GM18873 (cell line): ENCODE measurements around the gene ITCH.

ENCODE experiments used
- ATAC-seq: cut with Tn5 transposase; IDR thresholded peaks from one replicate; pipeline ENCODE4 v1.9.1; 2021; ENCODE audit warnings: mild to moderate bottlenecking, moderate library complexity, moderate number of reproducible peaks; ENCODE audit not compliant: unreplicated experiment, low FRiP score

Gene ITCH

DNA sequence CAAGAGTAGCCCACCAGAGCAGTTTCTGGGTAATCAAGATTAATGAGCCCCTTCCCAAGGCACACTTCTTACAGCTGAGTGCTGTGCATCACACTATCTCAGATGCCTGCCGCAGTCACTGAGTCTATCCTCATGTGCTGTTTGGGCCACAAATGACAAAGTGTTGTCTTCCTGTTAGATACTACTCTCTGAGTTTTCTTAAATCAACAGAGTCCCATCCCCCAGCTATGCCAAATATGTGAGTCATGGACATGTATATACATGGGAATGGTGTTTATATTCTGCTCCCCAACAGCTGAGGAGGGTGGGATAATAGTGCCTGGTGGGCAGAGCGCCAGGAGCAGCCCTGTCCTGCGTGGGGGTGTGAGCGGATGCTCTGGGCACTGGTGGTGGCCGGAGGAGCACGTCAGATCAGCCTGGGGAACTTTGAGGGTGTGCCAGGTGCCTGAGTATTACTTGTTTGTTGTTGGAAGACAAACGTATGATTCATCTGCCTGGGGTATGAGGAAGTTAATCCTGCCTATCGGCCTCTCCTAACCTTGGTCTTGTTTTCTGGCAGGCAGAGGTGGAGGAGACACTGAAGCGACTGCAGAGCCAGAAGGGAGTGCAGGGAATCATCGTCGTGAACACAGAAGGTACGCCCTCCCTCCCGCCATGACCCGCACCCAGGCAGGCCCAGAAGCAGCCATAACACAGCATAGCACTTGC is 162.8 kb downstream of the ITCH start:
- no peak for ATAC-seq

DNA sequence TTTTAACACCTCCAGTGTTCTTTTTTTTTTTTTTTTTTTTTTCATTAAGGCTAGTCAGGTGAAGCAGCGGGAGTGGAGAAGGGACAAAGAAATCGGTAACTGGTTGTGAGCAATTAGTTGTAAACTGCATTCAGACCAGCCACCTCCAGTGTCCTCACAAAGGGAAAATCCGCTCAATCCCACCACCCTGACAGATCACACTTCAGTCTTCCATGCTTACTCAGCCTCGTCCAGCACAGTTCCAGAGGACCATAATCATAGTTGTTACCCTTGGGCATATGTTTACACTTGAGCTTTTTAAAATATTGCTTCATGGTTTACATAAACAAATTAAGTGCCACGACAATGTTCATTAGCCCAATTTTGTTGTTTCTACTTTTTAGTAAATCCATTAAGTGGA is 163.4 kb downstream of the ITCH start:
- ATAC-seq = no peak

- no peak for ATAC-seq
Measured at GRCh38 chr20:34527016-34527415, 163.9 kb downstream of the ITCH start.

DNA sequence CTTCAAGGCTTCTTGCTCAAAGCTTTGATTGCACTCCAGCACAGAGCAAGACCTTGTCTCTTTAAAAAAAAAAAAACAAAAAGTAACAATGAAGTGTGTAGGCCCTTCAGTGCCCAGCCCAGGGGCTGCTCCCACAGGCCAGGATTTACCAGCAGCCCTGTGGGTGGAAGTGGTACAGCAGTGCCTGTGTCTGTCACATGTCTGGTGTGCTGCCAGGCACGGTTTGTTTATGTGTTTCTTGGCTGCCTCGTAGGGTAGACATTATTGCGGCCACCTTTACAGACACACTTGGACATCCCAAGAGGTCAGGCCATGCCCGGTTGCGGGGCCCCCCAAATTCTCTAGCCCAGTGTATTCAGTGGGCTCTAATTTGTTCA is 165.8 kb downstream of the ITCH start:
- ATAC-seq = no peak

GRCh38 chr20:34529742-34530141 is 166.7 kb downstream of the ITCH start:
- no peak for ATAC-seq

- no peak for ATAC-seq
Measured at GRCh38 chr20:34530342-34530741, 167.3 kb downstream of the ITCH start.

- no peak for ATAC-seq
Measured at GRCh38 chr20:34531608-34532265, 168.7 kb downstream of the ITCH start.

DNA sequence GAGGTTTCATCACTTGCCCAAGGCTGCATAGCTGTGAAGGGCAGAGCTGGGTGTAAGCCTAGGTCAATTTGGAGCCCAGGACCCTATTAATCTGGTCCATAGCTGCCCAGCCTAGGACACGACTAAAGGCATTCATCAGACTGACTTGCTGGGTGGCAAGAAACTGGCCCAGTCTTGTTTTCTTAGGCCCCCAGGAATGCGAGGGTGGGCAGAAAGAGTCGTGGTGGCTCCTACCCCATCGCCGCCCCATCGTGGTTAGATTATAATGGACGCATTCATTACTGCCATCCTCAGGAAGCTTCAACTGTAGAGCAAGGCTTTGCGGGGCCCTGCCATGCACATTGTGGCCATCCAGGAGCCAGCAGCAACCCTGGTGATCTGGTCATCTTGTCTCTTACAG is 169.2 kb downstream of the ITCH start:
- no peak for ATAC-seq

DNA sequence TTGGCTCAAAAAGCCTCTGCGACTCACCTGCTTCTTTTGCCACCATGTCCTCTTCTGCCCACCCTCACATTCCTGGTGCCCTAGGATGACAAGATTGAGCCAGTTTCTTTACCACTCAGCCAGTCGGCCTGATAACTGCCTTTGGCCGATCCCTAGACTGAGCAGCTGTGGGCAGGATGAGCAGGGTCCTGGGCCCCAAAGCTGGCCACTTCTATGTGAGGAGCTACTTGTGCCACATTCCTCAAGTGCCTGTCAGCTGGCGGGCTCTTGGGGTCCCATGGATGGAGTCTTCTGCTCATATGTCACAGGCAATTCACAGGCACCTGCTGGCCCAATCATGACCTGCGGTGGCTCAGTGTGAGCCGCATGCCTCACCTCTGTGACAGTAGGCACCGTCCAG is 169.7 kb downstream of the ITCH start:
- ATAC-seq = no peak

DNA sequence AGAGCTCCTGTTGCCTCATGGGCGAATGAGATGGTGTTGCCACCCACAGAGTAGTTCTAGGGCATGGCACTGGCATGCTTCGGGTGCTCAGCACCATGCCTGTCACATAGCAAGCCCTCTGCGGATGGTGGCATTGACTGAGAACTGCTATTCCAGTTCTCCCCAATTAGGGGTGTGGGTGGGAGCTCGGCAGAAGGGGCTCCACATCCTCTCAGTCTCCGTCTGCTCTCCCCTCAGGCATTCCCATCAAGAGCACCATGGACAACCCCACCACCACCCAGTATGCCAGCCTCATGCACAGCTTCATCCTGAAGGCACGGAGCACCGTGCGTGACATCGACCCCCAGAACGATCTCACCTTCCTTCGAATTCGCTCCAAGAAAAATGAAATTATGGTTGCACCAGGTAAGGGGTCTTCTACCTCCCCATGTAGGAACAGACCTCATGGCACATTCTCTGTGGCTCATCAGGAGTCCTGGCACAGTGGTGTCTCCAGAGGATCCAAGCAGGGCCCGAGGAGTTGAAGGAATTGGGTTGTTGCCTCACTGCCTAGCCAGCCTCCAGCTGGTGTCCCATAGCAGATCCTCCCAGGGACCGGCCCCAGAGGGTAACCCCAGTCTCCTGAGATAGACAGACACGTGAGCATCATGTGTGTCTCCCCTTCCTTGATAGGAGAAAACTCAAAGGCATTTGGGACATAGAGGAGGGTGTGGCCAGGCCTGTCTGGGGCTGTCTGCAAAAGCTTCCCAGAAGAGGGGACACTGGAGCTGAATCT is 171.5 kb downstream of the ITCH start:
- ATAC-seq = no peak

DNA sequence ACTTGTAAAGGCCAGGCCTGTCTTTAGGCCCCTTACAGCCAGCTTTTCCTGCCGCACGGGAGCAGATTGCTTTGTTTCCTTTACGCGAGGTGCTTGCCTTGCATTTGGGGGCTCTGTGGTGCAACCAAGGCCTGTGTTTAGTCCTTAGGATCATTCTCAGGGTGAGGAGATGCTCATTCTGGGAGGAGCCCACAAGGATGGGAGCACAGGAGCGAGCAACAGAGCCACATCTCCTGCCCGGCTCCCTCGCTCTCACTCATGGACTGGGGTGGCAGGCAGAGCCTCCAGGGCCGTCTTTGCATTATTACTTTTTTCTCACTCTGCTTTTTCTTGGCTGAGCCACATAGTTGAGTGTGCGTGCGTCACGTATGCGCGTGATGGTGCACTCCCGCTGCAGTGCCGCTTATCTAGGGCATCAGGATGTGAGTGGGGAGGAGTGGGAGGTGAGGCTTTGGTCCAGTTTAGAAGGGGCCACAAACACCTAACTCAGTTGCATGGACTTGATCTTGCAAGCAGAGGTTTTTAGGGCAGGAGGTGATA is 172.3 kb downstream of the ITCH start:
- no peak for ATAC-seq

GRCh38 chr20:34535857-34536256 is 172.8 kb downstream of the ITCH start:
- ATAC-seq = no peak

GRCh38 chr20:34536798-34537394 is 173.8 kb downstream of the ITCH start:
- no peak for ATAC-seq

- ATAC-seq = no peak
Measured at GRCh38 chr20:34537651-34538050, 174.6 kb downstream of the ITCH start.

- ATAC-seq = no peak
Measured at GRCh38 chr20:34538671-34539123, 175.6 kb downstream of the ITCH start.

DNA sequence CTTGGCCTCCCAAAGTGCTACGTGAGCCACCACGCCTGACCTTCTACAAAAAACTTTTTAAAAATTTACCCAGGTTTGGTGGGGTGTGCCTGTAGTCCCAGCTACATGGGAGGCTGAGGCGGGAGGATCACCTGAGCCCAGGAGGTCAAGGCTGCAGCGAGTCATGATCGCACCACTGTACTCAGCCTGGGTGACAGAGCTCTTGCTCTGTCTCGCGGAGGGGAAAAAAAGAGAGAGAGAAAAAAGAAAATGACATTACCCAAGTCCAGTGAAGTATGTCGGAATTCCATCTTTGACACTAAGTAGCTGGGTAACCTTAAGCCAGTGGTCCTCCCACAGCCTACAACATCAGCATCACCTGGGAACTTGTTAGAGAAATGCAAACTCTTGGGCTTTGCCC is 176.7 kb downstream of the ITCH start:
- no peak for ATAC-seq

- ATAC-seq = no peak
Measured at GRCh38 chr20:34540596-34541263, 177.7 kb downstream of the ITCH start.

- no peak for ATAC-seq
Measured at GRCh38 chr20:34541264-34541901, 178.3 kb downstream of the ITCH start.

DNA sequence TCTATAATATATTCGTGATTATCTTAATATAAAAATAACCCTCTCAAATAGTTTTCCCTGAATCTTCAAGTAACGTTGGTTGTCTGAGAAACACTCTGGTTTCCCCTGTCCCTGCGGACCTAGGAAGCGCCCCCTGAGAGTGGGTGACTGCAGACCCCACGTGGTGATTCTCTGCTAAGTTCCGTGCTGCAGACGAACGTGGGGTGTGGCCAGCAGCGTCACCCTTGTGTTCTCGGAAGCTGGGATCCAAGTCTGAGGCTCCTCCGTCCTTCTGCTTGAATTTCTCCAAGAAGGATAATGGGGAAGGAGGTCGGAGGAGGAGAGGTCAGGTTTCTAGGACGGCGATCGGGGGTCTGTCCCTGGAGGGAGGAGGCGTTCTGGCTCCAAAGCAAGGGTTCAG is 178.8 kb downstream of the ITCH start:
- ATAC-seq = no peak

DNA sequence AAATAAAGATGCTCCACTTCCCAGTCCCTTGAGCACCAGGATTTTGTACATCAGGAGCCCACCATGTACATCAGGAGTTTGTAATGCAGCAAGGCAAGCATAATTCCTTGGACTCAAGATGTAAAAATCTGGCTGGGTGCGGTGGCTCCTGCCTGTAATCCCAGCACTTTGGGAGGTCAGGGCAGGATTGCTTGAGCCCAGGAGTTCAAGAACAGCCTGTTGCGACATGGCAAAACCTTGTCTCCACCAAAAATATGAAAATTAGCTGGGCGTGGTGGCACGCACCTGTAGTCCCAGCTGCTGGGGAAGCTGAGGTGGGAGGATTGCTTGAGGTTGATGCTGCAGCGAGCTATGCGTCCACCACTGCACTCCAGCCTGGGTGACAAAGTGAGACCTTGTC is 179.4 kb downstream of the ITCH start:
- no peak for ATAC-seq
